NT2/D1 (cell line): ENCODE data around the gene SRCIN1.

ENCODE experiments used
- DNase-seq: peaks from one replicate; pipeline ENCODE4 v3.0.0-alpha.2; 2011; ENCODE audit warnings: low read depth, low spot score
- H3K27me3 ChIP-seq: 2 replicates; pipeline ENCODE4 v1.6.0; 2011; ENCODE audit warnings: mild to moderate bottlenecking; ENCODE audit not compliant: insufficient read length, insufficient read depth
- H3K36me3 ChIP-seq: 2 replicates; pipeline ENCODE4 v1.6.1; 2011; ENCODE audit warnings: mild to moderate bottlenecking, low read length, mixed read lengths; ENCODE audit not compliant: insufficient read depth, insufficient read length
- H3K4me1 ChIP-seq: 2 replicates; pipeline ENCODE4 v1.5.1; 2011; ENCODE audit not compliant: insufficient read depth, insufficient read length
- H3K4me3 ChIP-seq: 2 replicates; pipeline ENCODE4 v1.5.1; 2011; ENCODE audit warnings: low read depth; ENCODE audit not compliant: insufficient read length
- H3K9ac ChIP-seq: 2 replicates; pipeline ENCODE4 v1.6.0; 2011; ENCODE audit warnings: low read depth; ENCODE audit not compliant: insufficient read length
- H3K9me3 ChIP-seq: 2 replicates; pipeline ENCODE4 v1.5.1; 2011; ENCODE audit warnings: mild to moderate bottlenecking, low read length; ENCODE audit not compliant: insufficient read depth
- SUZ12 ChIP-seq: IDR thresholded peaks from 2 replicates; pipeline ENCODE4 v1.6.1; 2011; ENCODE audit not compliant: insufficient read length, insufficient read depth; ENCODE audit errors: extremely low read depth
- YY1 ChIP-seq: IDR thresholded peaks from 2 replicates; pipeline ENCODE4 v1.6.1; 2011; ENCODE audit not compliant: insufficient read length, insufficient read depth
- ZNF274 ChIP-seq: IDR thresholded peaks from 2 replicates; pipeline ENCODE4 v1.6.1; 2011; ENCODE audit warnings: mild to moderate bottlenecking, low read depth, low read length

Gene SRCIN1

DNA sequence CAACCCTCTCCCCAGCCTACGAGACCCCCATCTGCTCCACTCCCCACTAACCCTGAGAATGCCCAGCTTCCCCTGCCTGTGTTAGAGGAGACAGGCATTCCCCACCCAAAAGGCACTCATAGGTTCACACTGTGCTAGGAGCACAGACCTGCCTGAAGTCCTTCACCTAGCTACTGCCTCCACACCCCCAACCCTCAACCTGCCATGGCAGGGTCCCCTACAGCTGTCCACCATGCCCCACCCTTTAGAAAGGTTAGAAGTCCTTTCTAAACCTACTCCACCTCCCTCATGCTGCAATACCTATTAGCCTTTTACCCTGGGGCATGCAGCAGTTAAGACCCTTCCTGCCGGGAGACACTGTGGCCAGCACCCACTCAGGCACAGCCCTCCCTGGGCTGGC lies 9.1 kb downstream of the SRCIN1 start:
- H3K27me3 ChIP-seq = peaks cover 2% of the 10 kb centered on the region
- no peak overlapping the region for H3K4me3 ChIP-seq
- DNase-seq = no peak
- TF ChIP-seq SUZ12 = no peak
- TF ChIP-seq YY1 = no peak
- TF ChIP-seq ZNF274 = no peak
- peak overlapping the region; percentile 29 for H3K9ac ChIP-seq
- H3K9me3 ChIP-seq = no peaks in the 10 kb centered on the region
- H3K36me3 ChIP-seq = no peaks in the 10 kb centered on the region
- H3K4me1 ChIP-seq = peaks cover 70% of the 10 kb centered on the region

DNA sequence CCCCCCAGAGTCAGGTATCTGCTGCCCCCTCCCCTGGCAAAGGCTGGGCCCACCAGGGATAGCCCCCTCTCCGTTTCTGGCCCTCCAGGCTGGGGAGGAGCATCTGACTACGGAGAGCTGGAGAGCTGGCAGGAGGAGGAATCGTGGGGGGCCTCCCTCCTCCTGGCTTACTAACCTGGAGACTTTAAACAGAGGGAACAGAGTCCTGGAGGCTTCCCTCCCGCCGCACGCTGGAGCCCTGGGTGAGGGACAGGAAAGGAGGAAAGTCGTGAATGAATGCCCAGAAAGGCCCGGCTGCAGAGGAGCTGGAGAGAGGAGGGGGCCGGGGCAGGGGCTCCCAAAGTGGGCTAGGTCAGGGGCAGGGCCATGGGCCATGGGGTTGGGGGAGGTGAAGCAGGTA lies 9.9 kb downstream of the SRCIN1 start:
- Histone ChIP-seq H3K4me1 (peaks cover 70% of the 10 kb centered on the region), H3K27me3 (peaks cover 2% of the 10 kb centered on the region), H3K9me3 (no peaks in the 10 kb centered on the region), H3K4me3 (no peak overlapping the region), H3K36me3 (no peaks in the 10 kb centered on the region), H3K9ac (peak overlapping the region; percentile 29)
- no peak for DNase-seq
- TF ChIP-seq SUZ12 (no peak), ZNF274 (no peak)

DNA sequence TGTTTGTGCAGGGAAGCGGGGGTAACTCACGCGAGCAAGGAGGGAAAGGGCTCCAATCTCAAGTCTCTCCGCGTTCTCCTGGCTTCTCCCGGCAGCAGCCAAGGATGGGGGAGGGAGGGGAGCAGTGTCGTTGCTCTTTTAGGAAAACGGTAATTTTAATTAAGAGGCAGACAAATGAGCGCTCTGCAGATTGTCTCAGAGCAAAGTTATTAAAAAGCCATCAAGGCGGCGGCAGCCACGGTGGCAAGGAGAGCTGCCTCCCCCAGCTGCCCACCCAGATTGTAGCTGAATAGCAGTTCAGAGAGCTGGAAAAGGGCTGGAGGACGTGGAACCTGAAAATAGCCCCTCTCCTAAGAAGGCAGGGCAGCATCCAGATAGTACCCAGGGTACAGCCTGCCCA lies 11.6 kb downstream of the SRCIN1 start:
- TF ChIP-seq SUZ12 (no peak), ZNF274 (no peak), YY1 (no peak)

DNA sequence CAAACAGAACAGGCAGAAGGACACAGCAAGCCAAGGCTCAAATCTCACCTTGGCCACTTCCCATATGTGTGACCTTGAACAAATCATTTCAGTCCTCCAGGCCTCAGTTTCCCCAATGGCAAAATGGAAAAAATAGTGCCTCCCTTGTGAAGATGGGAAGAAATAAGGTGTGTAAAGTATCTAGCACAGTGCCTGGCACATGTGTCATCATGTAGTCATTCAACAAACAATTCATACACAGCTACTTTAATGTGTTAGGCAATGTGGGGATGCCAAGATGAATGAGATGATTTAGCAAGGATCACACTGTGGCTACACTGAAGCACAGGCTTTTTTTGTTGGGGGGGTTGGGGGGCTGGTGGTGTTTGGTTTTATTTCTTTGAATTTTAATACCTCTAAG lies 13.3 kb downstream of the SRCIN1 start:
- Histone ChIP-seq H3K4me1 (peaks cover 63% of the 10 kb centered on the region), H3K9ac (no peak overlapping the region), H3K27me3 (peaks cover 2% of the 10 kb centered on the region), H3K36me3 (no peaks in the 10 kb centered on the region), H3K4me3 (no peak overlapping the region), H3K9me3 (no peaks in the 10 kb centered on the region)
- no peak for DNase-seq
- TF ChIP-seq SUZ12 = no peak
- no peak for TF ChIP-seq YY1

More for the DNA sequence above, 11.6 kb downstream of the SRCIN1 start:
- DNase-seq = no peak
- Histone ChIP-seq H3K36me3 (no peaks in the 10 kb centered on the region), H3K4me3 (no peak overlapping the region), H3K4me1 (peaks cover 63% of the 10 kb centered on the region), H3K9ac (no peak overlapping the region), H3K27me3 (peaks cover 2% of the 10 kb centered on the region), H3K9me3 (no peaks in the 10 kb centered on the region)

DNA sequence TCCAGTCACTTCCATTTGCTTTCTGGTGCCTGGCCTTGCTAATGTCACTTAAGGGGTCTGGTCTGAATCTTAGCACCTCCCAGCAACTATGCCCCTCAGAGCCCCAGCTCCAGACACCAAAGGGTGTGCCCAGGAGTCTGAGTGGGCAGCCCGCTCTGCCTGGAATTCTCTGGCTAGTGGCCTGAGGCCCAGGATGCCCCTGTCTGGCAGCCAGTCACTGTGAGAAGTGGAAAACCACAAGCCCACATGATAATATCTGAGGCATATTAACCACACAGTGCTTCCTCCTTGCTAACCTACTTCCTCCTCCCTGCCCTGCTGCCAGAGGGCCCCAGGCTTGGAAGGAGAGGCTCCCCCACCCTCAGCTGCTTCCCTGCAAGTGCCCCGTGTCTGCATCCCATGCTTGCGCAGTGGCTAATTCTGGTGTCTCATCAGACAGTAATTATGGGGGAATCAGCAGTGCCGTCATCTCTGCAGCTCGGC lies 14.0 kb downstream of the SRCIN1 start:
- DNase-seq = no peak
- Histone ChIP-seq H3K4me3 (no peak overlapping the region), H3K9me3 (no peaks in the 10 kb centered on the region), H3K4me1 (peaks cover 67% of the 10 kb centered on the region), H3K27me3 (peaks cover 2% of the 10 kb centered on the region), H3K36me3 (no peaks in the 10 kb centered on the region), H3K9ac (no peak overlapping the region)
- no peak for TF ChIP-seq SUZ12
- TF ChIP-seq YY1 = no peak
- TF ChIP-seq ZNF274 = no peak

DNA sequence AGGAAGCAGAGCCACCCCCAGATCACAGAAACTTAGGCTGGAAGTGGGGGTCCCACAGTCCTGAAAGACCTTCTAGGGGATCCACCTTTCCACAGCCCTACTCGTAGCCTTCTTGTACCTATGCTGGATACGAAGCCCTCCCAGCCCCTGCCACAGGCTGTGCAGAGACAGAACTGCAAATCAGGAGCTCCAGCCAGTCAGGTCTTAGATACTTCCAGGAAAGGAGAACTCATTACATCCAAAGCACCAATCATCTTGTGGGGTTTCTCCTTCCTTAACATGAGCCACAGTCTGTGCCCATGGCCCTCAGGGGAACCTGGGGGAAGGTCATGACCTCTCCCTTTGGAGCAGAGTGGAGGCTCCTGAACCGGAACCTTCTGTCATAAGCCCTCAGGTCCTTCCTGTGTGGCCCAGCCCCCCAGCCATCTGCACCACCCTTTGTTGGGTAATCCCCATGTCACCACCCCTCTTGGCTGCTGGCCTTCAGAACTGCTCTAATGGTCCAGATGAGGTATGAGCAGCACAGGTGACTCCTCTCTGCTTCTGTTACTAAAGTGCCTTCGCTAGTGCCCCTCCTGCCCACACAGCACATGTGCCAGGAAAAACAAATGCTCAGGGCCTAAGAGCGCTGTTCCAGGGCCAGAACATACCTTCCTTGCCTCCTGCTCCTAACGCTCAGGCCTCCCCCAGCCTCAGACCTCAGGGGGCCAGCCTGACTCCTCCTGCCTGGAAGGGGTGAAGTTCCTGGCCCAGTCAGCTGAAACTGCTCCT lies 14.6 kb downstream of the SRCIN1 start:
- H3K9me3 ChIP-seq = no peaks in the 10 kb centered on the region
- H3K4me3 ChIP-seq = no peak overlapping the region
- peaks cover 63% of the 10 kb centered on the region for H3K4me1 ChIP-seq
- DNase-seq = no peak
- H3K36me3 ChIP-seq = no peaks in the 10 kb centered on the region
- TF ChIP-seq SUZ12 (no peak), ZNF274 (no peak), YY1 (no peak)
- H3K9ac ChIP-seq = peak overlapping the region; percentile 38
- peaks cover 2% of the 10 kb centered on the region for H3K27me3 ChIP-seq

DNA sequence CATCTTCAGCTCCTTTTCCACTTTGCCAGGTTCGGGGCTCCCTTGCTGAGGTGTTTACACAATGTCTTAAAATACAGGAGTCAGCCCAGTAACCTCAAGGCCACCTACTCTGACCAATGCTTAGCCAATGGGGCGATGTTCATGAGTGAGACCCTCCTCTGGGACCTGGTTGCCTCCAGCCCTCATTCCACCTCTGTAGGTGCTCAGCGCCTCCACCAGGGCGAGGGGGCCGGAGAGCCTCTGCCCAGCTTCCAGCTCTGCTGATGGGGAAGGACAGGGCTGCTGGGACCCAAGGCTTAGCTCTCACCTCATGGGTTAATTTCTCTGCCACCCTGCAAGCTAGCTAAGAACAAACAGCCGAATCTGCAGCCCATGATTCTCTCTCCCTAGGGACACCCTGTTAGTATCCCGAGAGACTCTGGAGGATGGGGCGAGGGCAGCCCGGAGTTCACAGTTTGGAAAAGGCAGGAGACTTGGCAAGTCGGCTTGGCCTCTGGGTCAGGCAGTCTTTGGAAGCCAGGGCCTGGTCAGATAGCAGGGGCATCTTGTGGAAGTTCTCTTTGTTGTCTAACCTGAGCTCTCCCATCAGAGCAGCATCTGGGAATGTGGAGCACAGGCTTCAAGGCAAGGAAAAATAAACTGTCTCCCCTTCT lies 16.2 kb downstream of the SRCIN1 start:
- no peak overlapping the region for H3K4me3 ChIP-seq
- TF ChIP-seq ZNF274 (no peak), SUZ12 (no peak), YY1 (no peak)
- DNase-seq = no peak
- H3K27me3 ChIP-seq = peaks cover 2% of the 10 kb centered on the region
- H3K9me3 ChIP-seq = no peaks in the 10 kb centered on the region
- no peaks in the 10 kb centered on the region for H3K36me3 ChIP-seq
- no peak overlapping the region for H3K9ac ChIP-seq
- H3K4me1 ChIP-seq = peaks cover 69% of the 10 kb centered on the region
